ENCODE measurements around the gene GPR107.

The GPR107 gene

DNA sequence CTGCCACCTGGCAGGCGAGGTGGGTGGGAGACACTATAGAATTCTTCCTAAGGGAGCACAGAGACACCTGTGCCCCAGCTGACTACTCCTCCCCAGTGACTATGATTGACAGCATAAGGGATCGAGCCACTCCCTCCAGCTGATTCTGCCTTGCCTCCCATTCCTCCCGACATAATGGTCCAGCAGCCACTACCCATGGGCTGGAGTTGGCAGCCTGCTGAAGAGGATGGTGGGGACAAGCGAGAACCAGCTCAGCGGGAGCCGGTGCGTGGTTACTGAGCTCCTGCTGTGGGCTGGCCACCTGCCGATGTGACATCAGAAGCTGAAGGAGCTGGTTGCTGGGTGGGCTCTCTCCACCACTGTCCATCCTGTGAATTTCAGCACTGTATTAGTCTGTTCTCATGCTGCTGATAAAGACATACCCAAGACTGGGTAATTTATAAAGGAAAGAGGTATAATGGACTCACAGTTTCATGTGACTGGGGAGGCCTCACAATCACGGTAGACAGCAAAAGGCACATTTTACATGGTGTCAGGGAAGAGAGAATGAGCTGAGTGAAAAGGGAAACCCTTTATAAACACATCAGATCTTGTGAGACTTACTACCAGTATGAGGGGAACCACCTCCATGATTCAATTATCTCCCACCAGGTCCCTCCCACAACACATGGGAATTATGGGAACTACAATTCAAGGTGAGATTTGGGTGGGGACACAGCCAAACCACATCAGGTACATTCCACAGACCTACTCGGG, 106.4 kb downstream of the GPR107 start:
- no peak for DNase-seq (ENCODE audit: low read depth, low spot score)

DNA sequence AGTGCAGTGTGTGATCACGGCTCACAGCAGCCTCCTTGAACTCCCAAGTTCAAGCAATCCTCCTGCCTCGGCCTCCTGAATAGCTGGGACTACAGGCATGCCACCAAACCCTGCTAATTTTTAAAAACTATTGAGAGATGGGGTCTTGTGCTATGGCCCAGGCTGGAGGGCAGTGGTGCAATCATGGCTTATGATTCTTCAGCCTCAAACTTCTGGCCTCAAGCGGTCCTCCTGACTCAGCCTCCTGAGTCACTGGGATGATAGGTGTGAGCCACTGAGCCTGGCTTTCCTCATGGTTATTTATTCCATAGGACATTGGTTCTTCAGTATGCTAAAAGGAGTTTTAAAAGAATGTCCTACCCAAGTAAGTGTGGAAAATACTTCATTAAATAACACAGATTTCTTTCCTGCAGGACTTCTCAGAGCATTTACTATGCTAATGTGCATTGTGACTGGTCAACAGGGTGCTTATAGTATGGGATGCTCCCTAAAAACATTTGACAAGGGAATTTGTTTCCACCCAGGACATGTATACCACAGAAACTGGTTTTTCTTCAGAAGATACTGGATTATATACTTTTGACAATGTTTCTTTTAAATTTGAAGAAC, 107.3 kb downstream of the GPR107 start:
- no peak for DNase-seq (ENCODE audit: low read depth, low spot score)

DNA sequence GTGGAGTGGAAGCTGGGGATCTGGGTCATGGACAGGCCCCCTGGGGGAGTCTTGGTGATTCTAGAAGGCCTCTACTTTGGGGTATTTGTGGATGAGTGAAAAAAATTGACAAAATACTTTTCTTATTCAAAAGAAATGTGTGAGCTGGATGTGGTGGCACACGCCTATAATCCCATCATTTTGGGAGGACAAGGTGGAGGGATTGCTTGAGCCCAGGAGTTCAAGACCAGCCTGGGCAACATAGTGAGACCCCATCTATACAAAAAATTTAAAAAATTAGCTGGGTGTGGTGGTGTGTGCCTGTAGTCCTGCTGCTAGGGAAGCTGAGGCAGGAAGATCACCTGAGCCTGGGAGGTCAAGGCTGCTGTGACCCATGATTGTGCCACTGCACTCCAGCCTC, 111.9 kb downstream of the GPR107 start:
- no peak for DNase-seq (ENCODE audit: low read depth, low spot score)

DNA sequence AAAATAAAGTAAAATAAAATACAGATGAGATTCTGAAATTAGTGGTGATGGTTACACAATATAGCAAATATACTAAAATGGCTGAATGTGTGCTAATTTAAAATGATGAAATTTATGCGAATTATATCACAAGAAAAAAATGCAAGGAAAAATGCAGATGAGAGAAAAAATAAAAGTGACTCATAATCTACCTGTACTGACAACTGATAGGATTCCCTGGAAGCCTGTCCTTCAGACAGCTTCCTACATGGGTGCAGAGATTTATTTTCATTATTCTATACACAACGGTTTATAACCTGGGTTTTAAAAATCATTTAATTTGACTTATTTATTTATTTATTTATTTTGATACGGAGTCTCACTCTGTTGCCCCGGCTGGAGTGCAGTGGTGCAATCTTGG, 112.7 kb downstream of the GPR107 start:
- DNase-seq (ENCODE audit: low read depth, low spot score): no peak

DNA sequence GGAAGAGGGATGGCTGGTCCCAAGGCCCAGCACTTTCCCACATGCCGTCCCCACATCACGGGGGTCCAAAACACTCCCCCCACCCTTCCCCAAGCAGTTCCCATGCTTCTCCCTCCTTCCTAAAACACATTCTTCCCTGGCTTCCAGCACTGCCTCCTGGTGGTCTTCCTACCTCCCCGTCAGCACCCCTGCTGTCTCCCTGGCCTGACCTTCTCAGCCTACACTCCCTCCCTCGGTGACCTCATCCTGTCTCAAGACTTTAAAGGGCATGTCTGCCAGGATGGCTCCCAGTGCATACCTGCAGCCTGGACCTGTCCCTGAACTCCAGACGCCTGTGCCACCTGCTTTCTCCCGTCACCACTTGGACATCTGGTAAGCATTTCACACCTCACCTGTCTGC, 114.2 kb downstream of the GPR107 start:
- no peak for DNase-seq (ENCODE audit: low read depth, low spot score)

DNA sequence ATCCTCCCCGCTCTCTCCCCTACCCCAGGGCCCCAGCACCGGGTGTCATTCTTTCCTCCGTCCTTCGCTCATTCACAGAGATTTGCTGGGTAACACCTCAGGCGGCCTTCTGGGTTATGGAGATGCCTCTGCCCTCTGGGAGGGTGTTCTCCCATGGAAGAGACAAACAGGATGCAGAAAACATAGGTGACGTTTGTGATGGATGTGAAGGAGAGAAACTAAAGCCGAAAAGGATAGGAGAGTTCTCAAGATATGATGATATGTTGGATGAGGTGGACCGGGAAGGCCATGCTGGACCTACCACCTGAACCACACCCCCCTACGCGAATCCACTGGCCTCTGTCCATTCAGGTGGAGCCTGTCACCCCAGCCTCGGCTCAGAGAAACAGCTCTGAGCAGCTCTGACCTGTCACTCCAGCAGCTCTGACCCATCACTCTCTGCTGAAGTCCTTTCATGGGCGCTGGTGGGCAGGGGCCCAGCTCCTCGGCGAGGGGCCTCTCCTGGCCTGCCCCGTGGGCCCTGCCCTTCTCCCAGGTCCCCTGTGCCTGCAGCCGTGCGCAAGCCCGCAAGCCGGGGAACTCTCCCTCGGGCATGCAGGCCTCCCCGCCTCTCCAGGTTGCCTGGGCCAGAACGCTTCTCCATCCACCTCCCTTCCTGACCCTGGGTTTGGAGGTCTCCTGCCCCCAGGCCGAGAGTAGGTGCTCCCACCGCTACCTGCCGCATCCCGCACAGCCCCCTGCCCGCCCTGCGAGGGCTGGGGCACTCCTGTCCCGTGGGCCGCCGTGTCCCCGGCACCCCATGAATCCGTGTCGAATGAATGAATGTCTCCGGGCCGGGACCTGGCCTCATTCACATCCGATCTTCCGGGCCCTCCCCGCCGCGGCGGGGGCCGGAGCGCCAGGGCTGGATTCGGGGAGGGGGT, 117.8 kb downstream of the GPR107 start:
- no peak for DNase-seq (ENCODE audit: low read depth, low spot score)

DNA sequence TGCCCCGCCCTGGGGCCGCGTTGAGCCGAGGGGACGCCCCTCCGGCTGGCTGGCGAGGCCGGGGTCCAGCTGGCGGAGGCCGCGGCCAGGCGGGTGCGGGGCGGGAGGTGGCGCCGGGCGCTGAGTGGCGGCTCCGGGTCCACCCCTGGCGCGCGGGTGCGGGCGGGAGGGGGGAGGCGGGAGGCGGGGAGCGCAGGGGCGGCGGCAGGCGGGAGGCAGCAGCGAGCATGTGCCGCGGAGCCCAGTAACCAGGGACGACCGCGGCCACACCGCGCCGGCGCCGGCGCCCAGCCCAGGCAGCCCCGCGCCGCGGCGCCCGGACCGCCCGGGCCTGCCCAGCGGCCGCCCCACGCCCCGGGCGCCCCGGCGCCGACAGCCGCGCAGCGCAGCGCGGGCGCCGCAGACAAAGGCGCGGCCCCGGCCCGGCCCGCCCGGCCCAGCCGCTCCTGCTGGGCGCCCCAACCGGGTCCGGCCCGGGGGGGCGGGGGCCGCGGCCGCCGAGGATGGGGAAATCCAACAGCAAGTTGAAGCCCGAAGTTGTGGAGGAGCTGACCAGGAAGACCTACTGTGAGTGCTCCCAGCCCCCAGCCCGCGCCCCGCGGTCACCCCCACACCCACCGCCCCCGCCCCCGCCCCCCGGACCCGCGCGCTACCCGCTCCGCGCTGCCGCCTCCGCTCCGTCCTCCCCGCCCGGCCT, 118.6 kb downstream of the GPR107 start, which contains the start of gene NCS1:
Gene NCS1, plus strand, starts transcription at position 244 of the 697 bp plus-strand sequence. Its CDS starts 260 bp downstream, at position 504.
- no peak for DNase-seq (ENCODE audit: low read depth, low spot score)

DNA sequence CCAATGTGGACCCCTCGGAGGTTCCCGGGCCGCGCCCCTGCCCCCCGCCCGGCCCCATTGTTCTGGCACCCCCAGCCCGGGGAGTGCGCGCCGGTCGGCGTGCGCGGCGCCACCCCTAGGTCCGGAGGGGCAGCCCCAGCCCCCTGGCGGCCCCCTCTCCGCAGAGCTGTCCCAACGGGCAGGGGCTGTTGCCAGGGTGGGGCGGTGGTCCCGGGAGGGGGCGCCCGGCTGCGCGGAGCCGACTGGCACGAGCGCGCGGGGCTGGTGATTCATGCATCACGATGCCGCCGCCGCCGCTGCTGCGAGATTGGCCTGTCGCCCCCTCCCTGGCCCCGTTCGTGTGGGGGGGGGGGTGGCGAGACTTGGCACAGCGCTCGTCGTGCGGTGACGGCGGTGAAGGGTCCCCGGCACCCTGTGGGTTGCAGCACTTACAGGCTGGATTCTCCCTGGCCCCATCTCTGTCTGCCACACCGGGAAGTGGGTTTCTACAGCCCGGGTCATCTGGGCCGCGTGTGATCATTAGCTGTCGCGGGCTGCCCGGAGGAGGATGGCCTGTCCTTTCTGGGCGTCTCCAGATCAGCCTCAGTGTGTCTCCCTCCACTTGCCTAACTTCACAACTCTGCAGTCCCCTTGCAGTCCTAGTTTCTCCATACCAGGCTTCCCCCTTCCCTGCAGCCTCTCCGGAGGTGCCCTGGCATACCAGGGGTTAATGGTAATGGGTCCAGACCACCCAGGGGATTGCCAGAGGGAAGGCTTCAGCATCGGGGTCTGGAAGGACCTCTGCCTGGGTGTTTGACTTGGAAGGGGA, 119.4 kb downstream of the GPR107 start:
- no peak for DNase-seq (ENCODE audit: low read depth, low spot score)

DNA sequence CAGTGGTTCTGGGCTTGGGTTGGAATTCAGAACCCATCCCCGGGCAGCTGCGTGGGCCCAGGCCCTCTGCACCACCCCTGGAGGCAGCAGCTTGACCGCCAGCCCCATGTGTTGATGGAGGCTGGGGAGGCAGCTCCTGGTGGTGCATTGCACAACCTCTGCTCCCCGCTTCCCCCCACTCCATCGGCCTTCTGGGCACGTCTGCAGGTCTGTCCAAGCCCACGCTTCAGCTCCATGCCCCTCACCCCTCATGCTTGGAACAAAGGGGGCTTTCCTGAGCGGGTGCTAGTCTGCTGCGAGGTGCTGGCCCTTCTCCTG, 119.9 kb downstream of the GPR107 start:
- DNase-seq (ENCODE audit: low read depth, low spot score): no peak

DNA sequence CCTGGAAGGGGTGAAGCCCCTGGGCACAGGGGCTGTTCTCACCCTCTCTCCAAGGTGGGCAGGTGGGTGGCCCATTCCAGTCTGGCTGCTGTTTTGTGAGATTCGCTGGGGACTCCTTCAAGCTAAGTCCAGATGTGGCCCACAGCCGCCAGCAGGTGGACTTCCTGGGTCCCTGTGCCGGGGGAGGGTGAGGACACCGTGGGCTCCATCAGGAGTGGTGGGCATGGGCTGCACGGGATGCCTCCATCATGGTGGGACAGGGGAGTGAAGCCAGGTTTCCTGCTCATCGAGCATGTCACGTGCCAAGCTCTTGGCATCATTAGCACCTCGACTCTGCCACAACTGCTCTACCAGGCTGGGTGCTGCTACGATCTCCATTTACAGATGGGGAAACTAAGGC, 120.3 kb downstream of the GPR107 start:
- DNase-seq (ENCODE audit: low read depth, low spot score): no peak

DNA sequence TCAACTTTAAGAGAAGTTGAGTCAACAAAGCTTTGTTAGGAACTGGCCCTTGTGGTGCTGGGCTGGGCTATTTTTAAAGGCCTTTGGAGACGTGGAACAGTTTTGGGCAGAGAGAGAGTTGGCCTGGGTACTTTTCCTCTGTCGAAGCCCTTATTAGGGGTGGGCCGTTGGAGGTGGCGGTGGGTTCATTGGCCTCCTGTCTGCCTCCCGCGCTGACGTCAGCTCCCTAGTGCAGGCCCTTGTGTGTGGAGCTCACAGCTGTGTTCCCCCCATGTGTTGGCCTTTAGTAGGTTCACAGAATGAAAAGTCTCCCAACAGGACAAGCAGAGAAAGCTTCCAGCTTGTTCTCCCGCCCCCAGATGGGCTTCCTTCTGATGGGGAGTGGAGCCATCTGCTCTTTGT, 121.2 kb downstream of the GPR107 start:
- no peak for DNase-seq (ENCODE audit: low read depth, low spot score)

DNA sequence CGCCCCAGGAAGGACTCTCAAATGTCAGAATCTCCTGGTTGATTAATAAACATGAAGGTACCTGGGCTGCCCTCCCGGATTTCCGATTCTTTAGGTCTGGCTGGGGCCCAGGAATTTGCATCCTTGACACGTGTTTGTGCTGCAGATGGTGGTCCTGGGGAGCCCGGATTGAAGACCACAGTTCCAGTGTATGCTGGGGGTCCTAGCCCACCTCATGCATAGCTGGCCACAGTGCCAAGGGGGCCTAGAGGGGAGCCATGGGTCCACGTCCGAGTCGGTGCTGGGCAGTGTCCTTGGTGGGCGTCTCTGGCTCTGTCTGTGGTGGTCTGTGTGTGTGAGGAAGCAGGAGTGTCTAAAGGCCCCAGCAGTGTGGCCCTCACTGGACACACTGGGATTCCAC, 121.6 kb downstream of the GPR107 start:
- DNase-seq (ENCODE audit: low read depth, low spot score): no peak

DNA sequence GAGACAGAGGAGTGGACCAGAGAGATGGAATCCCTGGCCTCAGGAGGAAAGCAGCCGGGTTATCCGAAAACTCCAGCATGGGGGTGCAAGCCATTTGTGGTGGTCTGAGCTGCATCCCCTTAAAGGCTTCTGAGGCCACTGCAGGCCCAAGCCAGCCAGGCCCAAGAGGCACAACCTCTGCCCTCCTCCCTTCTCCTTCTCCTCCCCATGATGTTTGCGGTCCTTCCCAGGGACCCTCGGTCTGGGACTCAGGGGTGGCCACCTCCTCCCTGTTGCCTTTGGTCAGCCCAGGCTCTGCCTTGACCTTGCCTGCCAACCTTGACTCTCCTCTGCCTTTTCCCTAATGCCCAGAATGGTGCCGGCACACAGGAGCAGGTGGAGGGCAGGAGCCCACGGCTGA, 123.1 kb downstream of the GPR107 start:
- DNase-seq (ENCODE audit: low read depth, low spot score): no peak

DNA sequence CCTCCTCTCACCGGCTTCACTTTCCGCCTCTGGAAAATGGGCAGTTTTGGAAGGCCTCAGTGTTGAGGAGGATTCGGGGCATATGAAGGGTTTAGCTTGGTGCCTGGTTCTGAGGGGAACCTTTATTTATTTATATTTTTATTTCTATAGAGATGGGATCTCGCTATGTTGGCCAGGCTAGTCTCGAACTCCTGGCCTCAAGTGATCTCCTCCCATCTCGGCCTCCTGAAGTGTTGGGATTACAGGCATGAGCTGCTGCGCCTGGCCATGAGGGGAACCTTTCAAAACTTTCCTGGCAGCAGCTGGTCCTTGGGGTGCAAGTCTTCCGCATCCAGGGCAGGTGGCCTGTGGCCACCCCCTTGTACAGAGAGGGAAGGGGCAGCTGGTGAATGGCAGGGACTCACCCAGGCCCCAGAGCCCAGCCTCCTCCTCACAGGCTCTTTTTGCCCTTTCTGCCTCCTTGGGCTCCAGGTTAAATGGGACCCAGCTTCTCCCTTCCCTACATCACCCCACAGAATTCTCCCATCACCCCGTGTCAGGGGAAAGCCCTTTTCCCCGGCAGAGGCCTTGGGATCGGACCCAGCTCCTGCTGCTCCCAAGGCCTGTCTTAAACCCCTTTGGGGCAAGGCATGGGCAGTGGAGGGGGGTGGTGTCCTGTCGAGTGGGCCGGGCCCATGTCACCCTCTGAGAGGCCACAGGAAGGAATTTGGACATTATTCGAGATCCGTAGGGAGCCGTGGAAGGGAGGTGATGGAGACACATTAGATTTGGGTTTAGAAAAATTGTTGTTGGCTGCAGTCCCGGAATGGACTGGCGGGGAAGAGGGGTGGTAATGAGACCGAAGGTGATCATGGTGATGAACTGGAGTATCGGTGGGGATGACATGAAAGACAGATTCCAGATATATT, 124.4 kb downstream of the GPR107 start:
- DNase-seq (ENCODE audit: low read depth, low spot score): no peak

DNA sequence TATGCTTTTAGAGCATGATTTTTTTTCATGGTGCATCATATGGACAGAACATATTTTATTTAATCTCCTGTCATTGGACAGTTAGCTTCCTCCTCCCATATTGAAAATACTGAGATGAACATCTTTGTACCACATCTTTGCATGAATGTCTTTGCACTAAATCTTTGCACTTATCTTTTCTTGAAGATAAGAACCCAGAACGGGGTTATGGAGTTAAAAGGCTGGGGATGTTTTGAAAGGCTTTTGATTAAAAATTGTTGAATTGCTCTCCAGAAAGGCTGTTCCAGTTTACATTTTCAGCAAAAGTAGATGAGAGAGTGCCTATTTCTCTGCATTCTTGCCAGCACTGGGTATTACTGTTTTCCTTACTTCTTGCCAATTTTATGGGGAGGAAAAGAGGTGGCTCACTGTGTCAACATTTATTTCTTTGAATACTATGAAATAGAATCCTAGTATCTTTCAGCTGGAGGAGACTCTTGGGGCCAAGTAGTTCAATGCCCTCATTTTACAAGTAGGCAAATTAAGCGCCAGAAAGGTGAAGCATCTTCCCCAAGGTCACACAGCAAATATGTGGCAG, 125.7 kb downstream of the GPR107 start:
- DNase-seq (ENCODE audit: low read depth, low spot score): no peak

DNA sequence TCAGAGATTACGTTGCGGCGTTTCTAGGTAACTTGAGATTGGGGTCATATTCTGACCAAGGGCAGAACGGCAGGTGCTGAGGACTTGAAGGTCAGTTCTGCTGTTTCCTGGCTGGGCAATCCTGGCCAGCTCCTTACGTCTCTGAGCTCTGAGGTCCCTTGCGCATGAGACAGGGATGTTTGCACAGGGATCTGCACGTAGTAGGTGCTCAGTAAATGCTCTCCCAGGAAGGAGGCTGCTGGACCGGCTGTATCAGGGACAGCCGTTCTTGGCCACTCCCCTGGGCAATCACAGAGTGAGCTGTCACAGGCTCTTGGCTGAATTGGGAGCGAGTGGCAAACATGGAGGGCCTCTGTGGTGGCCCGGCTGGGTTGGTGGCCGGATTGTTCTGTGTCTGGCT, 126.8 kb downstream of the GPR107 start:
- no peak for DNase-seq (ENCODE audit: low read depth, low spot score)

DNA sequence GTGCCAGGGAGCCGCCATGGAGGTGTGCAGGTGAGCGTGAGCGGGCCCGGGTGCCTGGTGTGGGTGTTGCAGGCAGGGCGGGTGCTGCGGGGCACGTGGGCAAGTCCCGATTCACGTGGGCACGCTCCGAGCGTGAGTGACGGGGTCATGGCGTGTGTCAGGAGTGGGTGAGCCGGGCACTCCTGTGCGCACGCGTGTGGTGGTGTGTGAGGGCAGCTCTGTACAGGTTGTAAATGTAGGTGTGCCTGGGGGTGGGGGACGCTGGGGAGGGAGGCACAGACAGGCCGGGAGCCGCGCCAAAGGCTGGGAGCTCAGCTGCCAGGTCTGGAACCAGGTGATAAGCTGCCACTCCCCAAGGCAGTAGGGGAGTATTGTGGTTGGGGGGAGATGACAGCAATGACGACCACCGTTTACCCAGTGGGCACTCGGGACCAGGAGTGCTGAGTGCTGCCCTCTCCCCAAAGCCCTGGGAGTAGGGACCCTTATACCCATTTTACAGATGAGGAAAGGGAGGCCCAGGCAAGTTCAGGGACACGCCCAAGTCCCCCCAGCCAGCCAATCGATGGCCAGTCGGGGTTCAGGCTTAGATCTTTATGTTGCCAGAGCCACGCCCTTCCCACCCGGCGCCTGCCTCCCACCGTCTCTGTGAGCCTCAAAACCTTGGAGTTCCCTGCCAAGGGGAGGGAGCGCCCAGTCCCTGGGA, 128.1 kb downstream of the GPR107 start:
- no peak for DNase-seq (ENCODE audit: low read depth, low spot score)

DNA sequence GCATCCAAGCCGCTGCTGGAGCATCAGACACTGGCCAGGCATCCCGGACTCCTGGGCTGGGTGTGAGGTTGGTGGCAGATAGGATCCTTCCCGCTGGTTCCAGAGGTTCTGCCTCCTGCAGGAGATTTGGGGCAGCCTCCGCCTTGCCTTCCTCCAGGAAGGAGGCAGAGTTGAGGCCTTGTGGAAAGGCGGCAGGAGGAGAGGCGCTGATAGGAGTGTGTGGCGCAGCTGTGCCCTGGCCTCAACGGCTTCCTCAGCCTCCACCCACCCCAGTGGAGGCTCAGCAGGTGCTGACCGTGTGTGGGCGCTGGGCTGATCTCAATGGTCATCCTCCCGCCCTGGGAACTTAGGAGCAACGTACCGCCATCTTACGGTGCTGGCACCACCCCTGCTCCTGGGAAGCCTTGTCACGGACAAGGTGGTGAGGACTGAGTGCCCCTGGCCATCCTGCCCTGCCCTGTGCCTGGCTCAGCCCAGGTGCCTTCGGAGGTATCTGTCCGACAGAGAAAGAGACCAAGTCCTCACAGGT, 128.7 kb downstream of the GPR107 start:
- DNase-seq (ENCODE audit: low read depth, low spot score): no peak
